HG03025 (cell line): ENCODE measurements around the gene FOXP1.

Source experiments
- ATAC-seq: cut with Tn5 transposase; IDR thresholded peaks from one replicate; pipeline ENCODE4 v1.9.1; 2021; ENCODE audit warnings: mild to moderate bottlenecking, moderate library complexity; ENCODE audit not compliant: unreplicated experiment, low FRiP score

Gene FOXP1

GRCh38 chr3:71512000-71512399, 71.5 kb downstream of the FOXP1 start:
- no peak for ATAC-seq

GRCh38 chr3:71511446-71511845, 72.1 kb downstream of the FOXP1 start:
- ATAC-seq = no peak

GRCh38 chr3:71511037-71511436, 72.5 kb downstream of the FOXP1 start:
- no peak for ATAC-seq

- ATAC-seq = no peak
Measured at GRCh38 chr3:71510510-71510909, 73.0 kb downstream of the FOXP1 start.

GRCh38 chr3:71509066-71509465, 74.5 kb downstream of the FOXP1 start:
- ATAC-seq = no peak

- no peak for ATAC-seq
Measured at GRCh38 chr3:71505767-71506350, 77.7 kb downstream of the FOXP1 start.

- no peak for ATAC-seq
Measured at GRCh38 chr3:71504250-71505036, 79.1 kb downstream of the FOXP1 start.

- ATAC-seq = no peak
Measured at GRCh38 chr3:71503525-71504249, 79.8 kb downstream of the FOXP1 start.

GRCh38 chr3:71502066-71502625, 81.4 kb downstream of the FOXP1 start:
- ATAC-seq = no peak

GRCh38 chr3:71500696-71501095, 82.8 kb downstream of the FOXP1 start:
- ATAC-seq = no peak

GRCh38 chr3:71499227-71499876, 84.2 kb downstream of the FOXP1 start:
- no peak for ATAC-seq

GRCh38 chr3:71498543-71498942, 85.0 kb downstream of the FOXP1 start:
- ATAC-seq = no peak

GRCh38 chr3:71497971-71498444, 85.5 kb downstream of the FOXP1 start:
- no peak for ATAC-seq

- ATAC-seq = no peak
Measured at GRCh38 chr3:71497367-71497897, 86.1 kb downstream of the FOXP1 start.

GRCh38 chr3:71495708-71496472, 87.6 kb downstream of the FOXP1 start:
- ATAC-seq = no peak

- no peak for ATAC-seq
Measured at GRCh38 chr3:71494212-71494611, 89.3 kb downstream of the FOXP1 start.

- no peak for ATAC-seq
Measured at GRCh38 chr3:71492974-71493771, 90.4 kb downstream of the FOXP1 start.

GRCh38 chr3:71492566-71492965, 91.0 kb downstream of the FOXP1 start:
- no peak for ATAC-seq
